ENCODE data around the gene UCN2.

Gene UCN2, protein sequence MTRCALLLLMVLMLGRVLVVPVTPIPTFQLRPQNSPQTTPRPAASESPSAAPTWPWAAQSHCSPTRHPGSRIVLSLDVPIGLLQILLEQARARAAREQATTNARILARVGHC

DNA sequence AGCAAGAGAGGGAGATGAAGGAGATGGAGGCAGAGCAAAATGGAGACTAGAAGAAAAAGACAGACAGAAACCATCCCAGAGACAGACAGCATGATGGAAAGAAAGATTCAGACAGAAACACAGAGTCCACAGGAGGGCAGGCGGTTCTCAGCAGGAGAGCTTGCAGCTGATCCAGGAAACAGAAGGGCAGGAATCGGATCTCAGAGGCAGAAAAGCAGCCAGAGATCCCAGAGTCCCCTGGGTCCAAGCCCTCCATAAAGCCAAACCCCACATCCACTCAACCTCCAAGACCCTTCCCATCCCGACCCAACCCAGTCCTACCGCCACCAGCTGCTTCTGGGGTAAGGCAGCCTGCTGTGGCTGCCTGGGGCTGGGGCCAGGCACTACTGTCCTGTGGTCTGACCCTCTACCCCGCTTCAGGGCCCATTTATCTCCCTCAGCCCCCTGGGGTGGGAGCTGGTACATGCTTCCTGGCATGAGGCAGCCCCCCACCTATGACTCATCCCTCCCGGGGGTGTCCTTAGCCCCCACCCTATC lies at the start of gene UCN2:
Gene UCN2, minus strand, starts transcription at position 400 of the 537 bp plus-strand sequence. CDS start 657 bp downstream, outside the sequence.
- DNase-seq, result no peak

DNA sequence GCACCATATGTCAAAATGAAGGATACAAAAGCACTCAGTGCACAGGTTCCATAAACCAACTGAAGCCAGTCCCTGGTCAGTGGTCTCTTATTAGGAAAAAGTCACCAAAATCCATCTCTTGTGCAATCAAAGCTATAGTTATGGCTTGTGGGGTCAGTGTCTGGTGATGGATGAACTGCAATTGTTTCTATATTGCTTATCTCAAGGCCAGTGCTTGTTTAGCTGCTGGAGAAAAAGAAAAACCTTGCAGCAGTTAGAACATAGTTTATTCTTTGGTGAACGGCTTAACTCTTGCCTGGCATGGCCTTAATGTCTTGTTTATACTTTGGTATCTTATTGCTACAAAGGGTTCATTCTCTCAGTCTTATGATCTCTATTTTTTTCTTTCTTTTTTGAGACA lies 48.7 kb upstream of the UCN2 start:
- DNase-seq, result no peak

- peak; percentile 80 for DNase-seq
Measured at GRCh38 chr3:48609088-48610005, 45.8 kb upstream of the UCN2 start, which contains the start of gene UQCRC1. TSS of gene UQCRC1 (minus strand) at chr3:48609646. CDS start at chr3:48609620, 26 bp downstream.

GRCh38 chr3:48607519-48607918 lies 43.9 kb upstream of the UCN2 start:
- no peak for DNase-seq

DNA sequence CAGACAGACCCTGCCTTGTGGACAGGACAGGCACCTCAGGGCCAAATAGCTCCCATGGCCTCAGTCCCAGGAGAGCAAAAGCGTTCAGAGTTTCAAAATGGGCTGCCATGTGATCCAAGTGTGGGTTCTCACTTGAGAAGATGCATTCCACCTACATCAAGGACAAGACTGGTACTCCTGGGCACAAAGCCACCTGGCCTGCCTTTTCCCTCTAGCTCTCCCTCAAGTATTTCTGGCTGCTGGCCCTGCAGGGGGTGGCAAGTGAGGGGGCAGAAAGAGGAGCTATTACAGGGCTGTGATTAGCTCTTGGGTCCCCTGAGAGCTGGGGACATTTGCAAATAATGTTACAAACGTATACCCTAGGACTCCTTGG lies 38.0 kb upstream of the UCN2 start:
- no peak for DNase-seq

- no peak for DNase-seq
Measured at GRCh38 chr3:48600711-48601621, 37.4 kb upstream of the UCN2 start.

GRCh38 chr3:48599509-48600285 lies 36.1 kb upstream of the UCN2 start:
- no peak for DNase-seq

- DNase-seq, result no peak
Measured at GRCh38 chr3:48599077-48599501, 35.5 kb upstream of the UCN2 start.

DNA sequence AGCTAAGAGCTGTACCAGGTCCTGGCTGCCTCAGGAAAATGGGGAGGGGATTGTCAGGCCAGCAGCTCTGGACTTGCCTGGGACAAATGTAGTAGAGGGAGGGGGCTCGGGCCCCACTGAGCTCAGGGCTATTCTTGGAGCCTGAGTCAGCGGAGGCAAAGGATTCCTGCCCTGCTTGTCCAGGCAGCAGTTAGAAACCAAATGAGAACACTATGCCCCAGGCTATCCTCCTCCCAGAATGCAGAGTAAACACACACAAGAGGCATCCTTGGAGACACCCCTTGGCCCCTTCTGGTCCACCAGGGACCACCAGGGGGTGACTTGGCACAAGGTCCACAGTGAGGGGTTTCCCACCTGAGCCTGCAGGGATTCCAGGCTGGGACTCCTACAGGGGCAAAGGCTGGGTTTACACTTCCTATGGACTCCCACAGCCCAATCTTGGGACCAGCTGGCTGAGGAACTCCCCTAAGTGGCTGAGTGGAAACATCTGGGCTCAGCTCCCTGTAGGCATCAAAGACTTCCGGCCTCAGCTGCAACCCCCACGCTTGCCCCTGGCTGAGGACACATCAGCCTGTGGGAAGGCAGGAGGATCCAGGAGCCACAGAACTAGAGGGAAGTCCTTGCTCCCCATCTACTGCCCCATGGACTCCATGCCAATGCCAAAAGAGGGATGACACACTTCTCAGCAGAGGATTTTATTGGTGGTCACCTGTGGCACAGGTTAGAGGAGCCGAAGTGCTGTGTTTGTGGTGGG lies 34.9 kb upstream of the UCN2 start:
- no peak for DNase-seq

GRCh38 chr3:48597408-48597800 lies 33.8 kb upstream of the UCN2 start:
- no peak for DNase-seq

- no peak for DNase-seq
Measured at GRCh38 chr3:48596676-48597407, 33.3 kb upstream of the UCN2 start.

DNA sequence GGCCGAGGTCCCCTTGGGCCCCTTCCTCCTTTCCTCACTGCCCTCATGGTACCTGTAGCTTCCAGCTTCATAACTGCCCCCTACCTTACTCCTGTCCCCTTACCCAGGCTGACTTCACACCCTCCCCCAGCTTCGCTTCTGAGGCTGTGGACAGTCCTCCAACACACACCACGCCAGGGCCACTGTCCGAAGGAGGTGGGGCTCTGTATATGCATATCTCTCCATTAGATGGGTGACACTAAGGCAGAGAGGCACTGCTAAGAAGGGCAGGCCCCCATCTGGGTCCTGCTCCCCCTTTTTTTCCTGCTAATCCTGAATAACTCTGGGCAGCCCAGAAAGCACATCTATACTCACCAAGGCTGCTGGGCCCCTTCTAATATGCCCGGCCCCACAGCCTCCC lies 32.6 kb upstream of the UCN2 start:
- DNase-seq, result no peak

GRCh38 chr3:48595526-48596121 lies 32.0 kb upstream of the UCN2 start:
- DNase-seq, result no peak

DNA sequence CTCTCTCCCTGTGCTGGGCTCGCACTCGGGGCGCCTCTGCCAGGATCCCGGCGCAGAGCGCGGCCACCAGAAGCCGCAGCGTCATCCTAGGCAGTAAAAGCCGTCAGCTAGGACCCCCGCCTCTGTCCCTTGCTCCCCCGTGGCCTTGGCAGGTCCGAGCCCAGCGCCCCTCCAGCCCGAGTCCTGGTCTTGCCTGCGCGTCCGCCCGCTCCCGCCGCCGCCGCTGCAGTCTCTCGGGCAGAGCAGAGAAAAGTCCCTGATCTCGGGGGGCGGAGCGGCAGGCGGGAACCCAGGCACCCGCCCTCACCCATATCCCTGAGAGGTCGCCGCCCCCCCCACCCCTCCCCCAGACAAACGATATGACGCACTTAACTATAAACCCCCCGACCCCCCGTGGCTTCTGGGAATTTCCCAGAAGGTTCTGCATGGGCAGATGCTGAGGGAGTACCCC lies 31.5 kb upstream of the UCN2 start, which contains the start of gene COL7A1:
Gene COL7A1, minus strand, starts transcription at position 255 of the 451 bp plus-strand sequence. Its CDS starts 170 bp downstream, at position 85.
- DNase-seq, result no peak

- no peak for DNase-seq
Measured at GRCh38 chr3:48594417-48595049, 31.0 kb upstream of the UCN2 start.

- DNase-seq, result no peak
Measured at GRCh38 chr3:48593337-48593736, 29.8 kb upstream of the UCN2 start.

GRCh38 chr3:48592519-48593087 lies 29.0 kb upstream of the UCN2 start:
- DNase-seq, result no peak

DNA sequence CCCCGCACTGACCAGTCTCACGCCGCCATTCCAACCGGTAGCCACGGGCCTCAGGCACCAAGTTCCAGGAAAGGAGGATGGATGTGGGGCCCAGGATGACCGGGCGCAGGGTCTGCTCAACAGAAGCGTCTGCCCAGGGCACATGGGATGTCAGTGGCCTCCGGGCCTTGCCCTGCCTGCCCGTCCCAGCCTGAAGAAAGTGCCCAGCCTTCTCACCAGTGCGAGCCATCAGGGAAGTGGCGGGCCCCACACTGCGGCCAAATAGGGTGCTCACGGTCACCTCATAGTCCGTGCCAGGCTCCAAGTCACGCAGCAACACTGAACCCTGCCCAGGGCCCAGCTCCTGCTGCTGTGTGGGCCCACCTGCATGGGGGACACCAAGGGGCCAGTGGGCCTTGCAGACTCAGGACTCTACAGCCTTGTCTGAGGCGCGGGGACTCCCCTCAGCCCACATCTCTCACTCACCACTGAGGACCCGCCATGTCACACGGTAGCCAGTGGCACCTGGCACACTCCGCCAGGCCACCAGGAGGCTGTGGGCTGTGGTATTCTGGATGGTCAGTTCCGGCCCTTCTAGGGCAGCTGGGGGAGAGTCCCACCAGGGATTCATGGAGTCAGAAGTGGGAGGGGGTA lies 28.4 kb upstream of the UCN2 start:
- DNase-seq, result no peak

DNA sequence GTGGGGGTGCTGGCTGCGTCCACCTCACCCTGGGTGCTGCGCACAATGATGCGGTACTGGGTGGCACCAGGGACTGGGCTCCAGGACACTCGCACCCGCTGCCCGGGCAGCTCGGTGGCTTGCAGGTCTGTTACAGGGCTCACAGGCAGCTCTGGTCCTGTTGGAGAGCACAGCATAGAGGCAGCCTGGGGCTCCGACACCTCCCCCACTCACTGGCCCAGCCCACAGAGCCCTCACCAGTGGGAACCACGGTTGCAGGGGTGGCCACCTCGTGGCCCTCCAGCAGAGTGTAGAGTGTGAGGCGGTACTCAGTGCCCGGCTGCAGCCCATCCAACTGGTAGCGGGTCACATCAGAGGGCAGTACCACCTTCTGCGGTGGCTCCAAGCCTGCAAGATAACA lies 27.9 kb upstream of the UCN2 start:
- no peak for DNase-seq

Measured in SHP77 treated with DMSO at 0.1 percent for 48 hours (cell line).